GM23338 (cell line): ENCODE measurements around the gene RPS25. TPM values are rescaled to one million over a fixed set of nuclear protein-coding genes. Genes with fewer than 3 reads are reported as not detected.

Experiments
- ATAC-seq: fragments of 200-7000 bp; cut with Tn5 transposase; 3 replicates; pipeline ENCODE4 v1.9.1; 2020
- DNase-seq: peaks from one replicate; pipeline ENCODE4 v3.0.0-alpha.2; 2015; ENCODE audit warnings: low spot score
- H2AFZ ChIP-seq: fragments of 200-600 bp; sonication (generic); 2 replicates; pipeline ENCODE4 v1.8.0; 2016; ENCODE audit warnings: antibody characterized with exemption, mild to moderate bottlenecking, moderate library complexity
- H3F3A ChIP-seq: fragments of 200-600 bp; sonication (generic); replicated peaks from 2 replicates; pipeline ENCODE4 v1.8.0; 2017; ENCODE audit warnings: antibody characterized with exemption, mixed run types, low read depth
- H3K27ac ChIP-seq: fragments of 200-600 bp; sonication (generic); 2 replicates; pipeline ENCODE4 v1.6.1; 2016; ENCODE audit warnings: low read depth
- H3K27me3 ChIP-seq: fragments of 200-600 bp; sonication (generic); 2 replicates; pipeline ENCODE4 v1.8.0; 2016; ENCODE audit warnings: mild to moderate bottlenecking, mixed run types, moderate library complexity; ENCODE audit not compliant: insufficient read depth
- H3K36me3 ChIP-seq: fragments of 200-600 bp; sonication (generic); 2 replicates; pipeline ENCODE4 v1.8.0; 2016; ENCODE audit warnings: mild to moderate bottlenecking; ENCODE audit not compliant: insufficient read depth
- H3K4me1 ChIP-seq: fragments of 200-600 bp; sonication (generic); 2 replicates; pipeline ENCODE4 v1.8.0; 2016; ENCODE audit warnings: mild to moderate bottlenecking, moderate library complexity; ENCODE audit not compliant: insufficient read depth
- H3K4me2 ChIP-seq: fragments of 200-600 bp; sonication (generic); 2 replicates; pipeline ENCODE4 v1.7.1; 2017; ENCODE audit warnings: mixed run types
- H3K4me3 ChIP-seq: fragments of 200-600 bp; sonication (generic); 2 replicates; pipeline ENCODE4 v1.6.1; 2016; ENCODE audit warnings: mixed run types
- H3K79me2 ChIP-seq: fragments of 200-600 bp; sonication (generic); replicated peaks from 2 replicates; pipeline ENCODE4 v1.8.0; 2017; ENCODE audit warnings: mild to moderate bottlenecking; ENCODE audit not compliant: insufficient read depth
- H3K9me2 ChIP-seq: fragments of 200-600 bp; sonication (generic); 2 replicates; pipeline ENCODE4 v1.8.0; 2017; ENCODE audit not compliant: insufficient read depth
- H4K20me1 ChIP-seq: fragments of 200-600 bp; sonication (generic); replicated peaks from 2 replicates; pipeline ENCODE4 v1.8.0; 2017; ENCODE audit warnings: mild to moderate bottlenecking; ENCODE audit not compliant: insufficient read depth
- H3K27ac Mint-ChIP-seq: 2 replicates; pipeline ENCODE4 v1.8.0; 2020; ENCODE audit warnings: inconsistent platforms, mild to moderate bottlenecking, moderate library complexity, mixed read lengths
- H3K27me3 Mint-ChIP-seq: 3 replicates; pipeline ENCODE4 v1.8.0; 2022; ENCODE audit warnings: low read depth, mild to moderate bottlenecking, moderate library complexity, mixed read lengths, inconsistent platforms; ENCODE audit not compliant: insufficient read depth, poor library complexity
- H3K36me3 Mint-ChIP-seq: 3 replicates; pipeline ENCODE4 v1.8.0; 2021; ENCODE audit warnings: low read depth, mild to moderate bottlenecking, inconsistent platforms, moderate library complexity, mixed read lengths
- H3K4me1 Mint-ChIP-seq: 3 replicates; pipeline ENCODE4 v1.8.0; 2020; ENCODE audit warnings: mild to moderate bottlenecking, inconsistent platforms, mixed read lengths
- H3K4me3 Mint-ChIP-seq: 3 replicates; pipeline ENCODE4 v1.8.0; 2021; ENCODE audit warnings: moderate library complexity, mild to moderate bottlenecking, inconsistent platforms, mixed read lengths
- H3K9me3 Mint-ChIP-seq: 3 replicates; pipeline ENCODE4 v1.8.0; 2020; ENCODE audit warnings: moderate library complexity, mild to moderate bottlenecking, inconsistent platforms, mixed read lengths
- CREB1 ChIP-seq: fragments of 250-450 bp; sonication (Bioruptor Pico); IDR thresholded peaks from 2 replicates; pipeline ENCODE4 v1.5.0; 2020; ENCODE audit warnings: low read depth, mild to moderate bottlenecking, moderate library complexity
- CTCF ChIP-seq, 2 experiments: fragments of 200-600 bp in 1 of 2; sonication (generic) in 1 of 2; conservative IDR thresholded peaks; 2 replicates each; pipeline versions ENCODE4 v1.5.1 to v1.6.1; 2016 to 2017; ENCODE audit warnings: antibody characterized with exemption in 2 of 2, low read depth in 2 of 2, mild to moderate bottlenecking in 2 of 2, moderate library complexity in 1 of 2
- ETS1 ChIP-seq: IDR thresholded peaks from 2 replicates; pipeline ENCODE4 v1.6.1; 2016; ENCODE audit warnings: antibody characterized with exemption
- EZH2 ChIP-seq: fragments of 200-600 bp; sonication (generic); IDR thresholded peaks from one replicate; pipeline ENCODE4 v1.8.0; 2017; ENCODE audit warnings: antibody characterized with exemption, mild to moderate bottlenecking, low read depth; ENCODE audit not compliant: unreplicated experiment
- EZH2phosphoT487 ChIP-seq: fragments of 200-600 bp; sonication (generic); IDR thresholded peaks from one replicate; pipeline ENCODE4 v1.8.1; 2018; ENCODE audit warnings: antibody characterized with exemption; ENCODE audit not compliant: unreplicated experiment
- JUNB ChIP-seq: IDR thresholded peaks from one replicate; pipeline ENCODE4 v1.6.1; 2016; ENCODE audit warnings: antibody characterized with exemption; ENCODE audit not compliant: unreplicated experiment
- NANOG ChIP-seq: IDR thresholded peaks from 2 replicates; pipeline ENCODE4 v1.6.1; 2016; ENCODE audit warnings: antibody characterized with exemption, borderline replicate concordance
- POLR2AphosphoS5 ChIP-seq: IDR thresholded peaks from 2 replicates; pipeline ENCODE4 v1.6.1; 2016; ENCODE audit warnings: antibody characterized with exemption, low read depth
- REST ChIP-seq: IDR thresholded peaks from one replicate; pipeline ENCODE4 v1.6.1; 2018; ENCODE audit warnings: antibody characterized with exemption; ENCODE audit not compliant: unreplicated experiment
- ZNF114 ChIP-seq: fragments of 250-450 bp; sonication (Bioruptor Pico); IDR thresholded peaks from 2 replicates; pipeline ENCODE4 v1.5.0; 2020; ENCODE audit warnings: mild to moderate bottlenecking, moderate library complexity
- ZNF331 ChIP-seq: fragments of 250-450 bp; sonication (Bioruptor Pico); IDR thresholded peaks from 2 replicates; pipeline ENCODE4 v1.5.0; 2020; ENCODE audit warnings: low read depth, mild to moderate bottlenecking, moderate library complexity
- polyA plus RNA-seq: library from polyadenylated mRNA; unstranded; fragments of >200 nt; fragmentation: Nextera tagmentation; extraction: Ambion mirVana; gene quantifications from 2 replicates; pipeline ENCODE4 v1.2.1, GENCODE V29; 2016
- total RNA-seq: library from RNA; depleted of rRNA; stranded (reverse); fragments of >200 nt; shearing (Covaris generic); gene quantifications from 2 replicates; pipeline ENCODE4 v1.2.3, GENCODE V29; 2014

The RPS25 gene
- total and polyA plus RNA-seq, 2 experiments from 2014 or later: 1,965 to 3,622 TPM

DNA sequence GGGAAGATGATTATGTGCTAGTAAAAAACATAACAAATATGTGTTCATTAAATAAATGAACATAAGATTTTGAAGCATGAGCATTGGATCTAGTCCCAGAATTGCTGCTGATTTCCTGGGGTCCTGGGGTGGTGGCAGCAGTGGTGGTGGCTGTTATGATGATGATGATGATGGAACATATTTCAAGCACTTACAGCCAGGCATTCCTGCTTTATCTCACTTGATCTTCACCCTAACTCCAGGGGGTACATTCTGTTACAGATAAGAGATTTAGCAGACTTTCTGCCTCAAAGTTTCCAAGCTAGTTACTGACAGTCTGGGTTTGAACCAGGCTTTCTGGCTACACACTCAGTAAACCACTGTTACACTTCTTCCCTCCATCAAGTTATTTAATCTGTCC, 5.6 kb upstream of the RPS25 start:
- Mint-ChIP-seq H3K27ac (no peak overlapping the region), H3K4me3 (no peak overlapping the region; the same call in 2 of the 3 replicates), H3K4me1 (peaks cover 25% of the 10 kb centered on the region), H3K36me3 (peaks cover 71% of the 10 kb centered on the region), H3K27me3 (peaks cover 17% of the 10 kb centered on the region), H3K9me3 (no peaks in the 10 kb centered on the region; the same call in 2 of the 3 replicates)
- no peak overlapping the region for H3K4me2 ChIP-seq
- TF ChIP-seq ZNF114: no peak
- TF ChIP-seq JUNB: no peak
- TF ChIP-seq ZNF331: no peak
- peaks cover 15% of the 10 kb centered on the region for H4K20me1 ChIP-seq
- no peaks in the 10 kb centered on the region for H3K9me2 ChIP-seq
- H3F3A ChIP-seq: peaks cover 32% of the 10 kb centered on the region
- H2AFZ ChIP-seq: no peak overlapping the region
- H3K27ac ChIP-seq: no peak overlapping the region
- peaks cover 12% of the 10 kb centered on the region; the same call in 1 of the 2 replicates for H3K4me1 ChIP-seq
- no peak for DNase-seq
- H3K4me3 ChIP-seq: no peak overlapping the region
- peaks cover 34% of the 10 kb centered on the region for H3K36me3 ChIP-seq
- no peaks in the 10 kb centered on the region for H3K27me3 ChIP-seq
- ATAC-seq: no peak
- peaks cover 35% of the 10 kb centered on the region for H3K79me2 ChIP-seq

DNA sequence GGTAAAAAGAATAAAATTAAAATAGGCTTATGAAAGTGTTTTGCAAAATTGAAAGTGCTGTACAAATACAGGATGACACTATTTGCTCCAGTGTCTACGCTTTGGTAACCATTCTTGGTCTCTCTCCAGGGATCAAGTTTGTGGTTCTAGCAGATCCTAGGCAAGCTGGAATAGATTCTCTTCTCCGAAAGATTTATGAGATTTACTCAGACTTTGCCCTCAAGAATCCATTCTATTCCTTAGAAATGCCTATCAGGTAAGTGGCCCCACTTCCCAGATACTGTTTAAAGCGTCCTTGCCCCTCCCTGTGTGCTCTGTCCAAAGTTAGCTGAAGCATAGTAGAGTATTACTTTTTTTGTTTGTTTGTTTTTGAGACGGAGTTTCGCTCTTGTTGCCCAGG, 3.5 kb upstream of the RPS25 start:
- peaks cover 44% of the 10 kb centered on the region for H3F3A ChIP-seq
- TF ChIP-seq EZH2 (no peak), ZNF114 (no peak), CTCF (conservative IDR thresholded peaks at IDR 0.05; ENCODE audit: low read depth in 2 of 2) (no peak), POLR2AphosphoS5 (no peak), JUNB (no peak), CREB1 (no peak), REST (no peak), EZH2phosphoT487 (no peak), ETS1 (no peak), NANOG (no peak)
- H2AFZ ChIP-seq: no peak overlapping the region
- ATAC-seq (no peak), DNase-seq (no peak)
- peaks cover 19% of the 10 kb centered on the region; the same call in 1 of the 2 replicates for H3K4me1 ChIP-seq
- peaks cover 10% of the 10 kb centered on the region for H3K4me1 Mint-ChIP-seq
- peaks cover 3% of the 10 kb centered on the region; the same call in 1 of the 3 replicates for H3K9me3 Mint-ChIP-seq
- H3K27ac ChIP-seq: no peak overlapping the region
- H3K79me2 ChIP-seq: peaks cover 49% of the 10 kb centered on the region
- no peak overlapping the region for H3K4me2 ChIP-seq
- peaks cover 69% of the 10 kb centered on the region for H3K36me3 Mint-ChIP-seq
- no peak overlapping the region for H3K4me3 Mint-ChIP-seq
- peaks cover 44% of the 10 kb centered on the region for H3K36me3 ChIP-seq
- H3K4me3 ChIP-seq: no peak overlapping the region
- H3K9me2 ChIP-seq: no peaks in the 10 kb centered on the region
- H3K27ac Mint-ChIP-seq: no peak overlapping the region
- no peaks in the 10 kb centered on the region for H3K27me3 ChIP-seq
- H3K27me3 Mint-ChIP-seq: peaks cover 10% of the 10 kb centered on the region
- peaks cover 21% of the 10 kb centered on the region for H4K20me1 ChIP-seq
